Measurements from ENCODE around the gene PIGQ.

The PIGQ gene

DNA sequence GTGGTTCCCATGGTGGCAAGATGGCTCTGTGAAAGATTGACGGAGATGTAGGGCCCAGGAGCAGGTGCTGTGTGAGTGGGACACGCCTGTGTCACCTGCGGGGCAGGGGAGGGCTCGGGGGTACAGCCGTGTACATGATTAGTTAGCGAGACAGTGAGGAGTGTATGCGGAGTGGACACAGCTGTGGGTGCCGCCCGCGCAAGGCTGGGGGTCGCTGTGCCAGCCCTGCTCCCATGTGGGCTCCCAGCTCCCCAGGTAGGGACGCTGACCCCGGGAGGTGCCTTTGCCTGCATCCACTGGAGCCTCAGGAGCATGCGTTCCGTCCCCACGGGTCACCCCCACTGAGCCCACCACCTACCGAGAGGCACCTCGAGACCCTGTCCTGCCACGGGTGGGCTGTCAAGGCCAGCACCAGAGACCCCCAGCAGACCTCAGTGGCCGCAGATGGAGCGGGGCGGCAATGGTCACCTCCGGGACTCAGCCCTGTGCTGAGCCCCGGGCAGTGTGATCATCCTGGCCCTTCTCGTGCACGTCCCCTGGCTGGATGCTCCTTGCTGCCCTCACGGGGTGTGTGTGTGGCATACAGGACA lies 34.8 kb upstream of the PIGQ start:
- DNase-seq, result no peak

DNA sequence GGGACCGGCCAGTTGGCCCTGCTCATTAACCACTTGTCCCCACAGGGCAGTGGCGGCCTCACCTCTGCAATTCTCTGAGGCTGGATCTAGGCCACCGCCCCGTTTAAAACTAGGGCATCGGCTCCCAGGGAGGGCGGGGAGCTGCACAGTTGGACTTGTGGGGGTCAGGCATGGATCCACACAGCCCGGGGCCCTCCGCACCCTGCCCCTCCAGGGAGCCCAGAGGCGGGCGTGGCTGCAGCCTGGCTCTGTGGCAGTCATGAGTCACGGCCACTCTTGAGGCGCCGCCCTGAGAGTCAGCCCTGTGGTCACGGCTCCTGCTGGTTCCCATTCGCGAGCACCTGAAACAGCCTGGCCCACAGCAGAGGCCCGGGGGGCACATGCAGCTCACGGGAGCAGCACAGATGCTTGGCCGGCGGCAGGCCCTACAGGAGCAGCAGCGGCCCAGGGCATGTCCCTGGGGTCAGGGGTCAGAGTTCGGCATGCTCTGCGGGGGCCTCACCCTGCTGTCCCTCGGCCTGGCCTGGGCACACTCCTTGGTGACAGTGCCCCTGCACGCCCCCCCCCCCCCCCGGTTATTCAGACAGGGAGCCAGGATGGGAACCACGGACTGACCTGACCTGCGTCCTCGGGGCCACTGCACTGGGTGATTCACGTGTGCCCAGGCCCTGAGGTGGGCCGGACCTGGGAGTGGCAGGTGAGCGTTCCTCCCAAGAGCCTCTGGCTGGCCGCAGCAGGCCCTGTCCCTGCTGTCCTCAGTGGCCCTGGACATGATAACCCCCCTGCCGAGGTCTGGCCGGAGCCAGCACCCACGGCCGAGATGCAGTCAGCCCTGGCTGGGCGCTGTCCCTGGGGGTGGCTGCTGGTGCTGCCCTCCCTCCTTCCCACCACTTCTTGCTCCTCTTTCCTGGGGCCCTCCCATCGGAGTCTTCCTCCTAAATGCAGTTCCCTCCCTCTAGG lies 34.0 kb upstream of the PIGQ start:
- no peak for DNase-seq

- no peak for DNase-seq
Observed at GRCh38 chr16:536746-537145, 33.0 kb upstream of the PIGQ start.

- no peak for DNase-seq
Observed at GRCh38 chr16:537415-538335, 32.1 kb upstream of the PIGQ start.

- no peak for DNase-seq
Observed at GRCh38 chr16:539901-540530, 29.8 kb upstream of the PIGQ start.

- no peak for DNase-seq
Observed at GRCh38 chr16:540645-541340, 29.0 kb upstream of the PIGQ start.

DNA sequence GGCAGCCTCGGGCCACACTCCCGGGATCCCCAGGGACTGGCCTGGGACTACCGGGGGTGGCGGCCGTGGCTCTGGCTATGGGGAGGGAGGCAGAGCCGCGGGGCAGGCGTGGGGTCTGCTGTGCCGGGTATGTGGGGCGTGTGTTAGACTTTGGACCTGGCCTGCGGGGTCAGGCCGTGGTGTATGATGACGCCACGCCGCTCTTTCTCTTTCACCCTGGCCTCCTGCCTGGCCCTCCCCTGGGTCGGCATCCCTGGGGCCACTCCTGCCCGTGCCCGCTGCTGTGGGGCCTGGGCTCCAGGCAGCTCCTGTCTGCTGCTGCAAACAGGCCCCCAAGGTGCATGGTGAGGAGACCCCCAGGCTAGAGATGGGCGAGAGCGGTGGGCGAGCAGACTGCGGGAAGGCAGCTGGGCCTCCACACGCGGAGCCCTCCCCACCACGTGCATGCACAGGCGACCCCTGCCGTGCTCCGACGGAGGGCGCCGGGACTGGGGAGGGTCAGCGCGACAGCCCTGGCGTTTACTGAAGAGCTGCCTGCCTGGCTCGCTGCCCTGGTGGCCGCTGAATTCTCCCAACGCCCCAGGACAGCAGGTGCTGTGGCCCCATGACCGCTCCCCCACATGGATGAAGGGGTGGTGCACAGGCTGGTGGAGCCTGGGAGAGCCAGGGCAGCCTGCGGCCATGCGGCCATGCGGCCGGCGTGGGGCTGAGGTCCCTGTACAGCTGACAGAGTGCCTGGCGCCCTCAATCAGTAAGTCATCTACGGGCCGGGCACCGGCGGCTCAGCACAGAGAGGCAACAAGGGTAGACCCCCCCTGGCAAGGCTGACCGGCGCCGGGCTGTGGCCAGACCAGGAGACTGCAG lies 26.2 kb upstream of the PIGQ start:
- no peak for DNase-seq

- no peak for DNase-seq
Observed at GRCh38 chr16:544517-544916, 25.3 kb upstream of the PIGQ start.

DNA sequence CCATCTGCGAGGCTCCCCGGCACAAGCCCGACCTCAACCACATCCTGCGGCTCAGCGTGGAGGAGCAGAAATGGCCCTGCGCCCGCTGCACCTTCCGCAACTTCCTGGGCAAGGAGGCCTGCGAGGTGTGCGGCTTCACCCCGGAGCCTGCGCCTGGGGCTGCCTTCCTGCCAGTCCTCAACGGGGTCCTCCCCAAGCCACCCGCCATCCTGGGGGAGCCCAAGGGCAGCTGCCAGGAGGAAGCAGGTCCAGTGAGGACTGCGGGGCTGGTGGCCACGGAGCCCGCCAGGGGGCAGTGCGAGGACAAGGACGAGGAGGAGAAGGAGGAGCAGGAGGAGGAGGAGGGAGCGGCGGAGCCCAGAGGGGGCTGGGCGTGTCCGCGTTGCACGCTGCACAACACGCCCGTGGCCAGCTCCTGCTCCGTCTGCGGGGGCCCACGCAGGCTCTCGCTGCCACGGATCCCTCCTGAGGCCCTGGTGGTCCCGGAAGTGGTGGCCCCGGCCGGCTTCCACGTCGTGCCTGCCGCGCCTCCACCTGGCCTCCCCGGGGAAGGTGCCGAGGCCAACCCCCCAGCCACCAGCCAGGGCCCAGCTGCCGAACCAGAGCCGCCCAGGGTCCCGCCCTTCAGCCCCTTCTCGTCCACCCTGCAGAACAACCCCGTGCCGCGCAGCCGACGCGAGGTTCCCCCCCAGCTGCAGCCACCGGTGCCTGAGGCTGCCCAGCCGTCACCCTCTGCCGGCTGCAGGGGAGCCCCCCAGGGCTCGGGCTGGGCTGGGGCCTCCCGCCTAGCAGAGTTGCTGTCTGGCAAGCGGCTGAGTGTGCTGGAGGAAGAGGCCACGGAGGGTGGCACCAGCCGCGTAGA lies 22.6 kb upstream of the PIGQ start:
- peak; percentile 64 for DNase-seq

GRCh38 chr16:548586-548985 lies 21.2 kb upstream of the PIGQ start:
- DNase-seq, result no peak

DNA sequence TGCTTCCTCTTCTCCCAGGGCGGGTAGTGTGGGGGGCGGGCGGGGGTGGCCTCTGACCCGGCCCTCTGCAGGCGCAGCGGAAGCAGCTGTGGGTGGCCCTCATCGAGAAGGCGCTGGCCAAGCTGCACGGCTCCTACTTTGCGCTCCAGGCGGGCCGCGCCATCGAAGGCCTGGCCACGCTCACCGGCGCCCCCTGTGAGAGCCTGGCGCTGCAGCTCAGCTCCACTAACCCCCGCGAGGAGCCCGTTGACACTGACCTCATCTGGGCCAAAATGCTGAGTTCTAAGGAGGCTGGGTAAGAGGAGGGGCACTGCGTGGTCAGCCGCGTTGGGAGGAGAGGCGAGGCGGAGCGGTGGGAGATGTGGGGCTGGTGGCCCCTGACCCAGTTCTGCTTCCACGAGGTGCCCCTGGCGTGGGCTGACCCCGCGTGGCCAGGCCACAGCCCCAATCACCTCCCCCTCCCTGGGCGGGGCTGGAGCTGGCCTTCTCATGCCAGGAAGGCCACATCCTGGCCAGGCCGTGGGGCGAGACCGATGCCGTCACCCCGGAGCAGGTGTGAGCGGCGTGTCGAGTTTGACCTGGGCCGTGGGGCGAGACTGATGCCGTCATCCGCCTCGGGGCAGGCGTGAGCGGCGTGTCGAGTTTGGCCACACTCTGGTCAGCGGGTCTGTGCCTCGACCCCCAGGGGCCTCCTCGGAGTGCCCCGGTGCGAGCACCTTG lies 20.1 kb upstream of the PIGQ start:
- no peak for DNase-seq

GRCh38 chr16:551210-551609 lies 18.6 kb upstream of the PIGQ start:
- DNase-seq, result no peak

GRCh38 chr16:552171-552570 lies 17.6 kb upstream of the PIGQ start:
- no peak for DNase-seq

- no peak for DNase-seq
Observed at GRCh38 chr16:553601-554296, 16.0 kb upstream of the PIGQ start.

DNA sequence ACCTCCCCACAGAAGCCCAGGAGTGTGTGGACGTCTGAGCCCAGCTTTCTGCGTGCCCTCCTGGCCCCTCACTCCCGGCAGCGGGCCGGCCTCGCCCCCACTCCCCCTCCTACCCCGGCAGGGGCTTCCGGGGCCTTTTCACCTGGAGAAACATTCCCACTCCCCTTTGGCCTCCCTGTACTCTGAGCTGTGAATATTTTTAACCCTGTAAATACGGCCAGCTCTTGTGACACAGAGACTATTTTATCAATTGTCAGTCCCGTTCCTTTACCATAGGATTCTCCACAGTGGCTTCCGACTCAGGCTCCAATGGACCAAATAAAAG lies 15.5 kb upstream of the PIGQ start:
- no peak for DNase-seq

- DNase-seq, result no peak
Observed at GRCh38 chr16:554640-555365, 15.0 kb upstream of the PIGQ start.

- no peak for DNase-seq
Observed at GRCh38 chr16:555528-556473, 14.0 kb upstream of the PIGQ start.
